Sigmoid colon (tissue), 7 donors: Measurements from ENCODE around the gene LRRC56. TPM values are rescaled to one million over a fixed set of nuclear protein-coding genes. Genes with fewer than 3 reads are reported as not detected.

Experiments used
- DNase-seq: peaks from one replicate; pipeline ENCODE4 v3.0.0-alpha.2; 2019
- H3K27ac ChIP-seq, 4 donors: fragments of 200-600 bp; sonication (generic); one replicate each; pipeline ENCODE4 v1.5.1; 2016 to 2019; ENCODE audit warnings: mild to moderate bottlenecking in 1 of 4
- H3K27me3 ChIP-seq, 3 donors: fragments of 200-600 bp; sonication (generic); one replicate each; pipeline ENCODE4 v1.5.1; 2019; ENCODE audit warnings: mild to moderate bottlenecking in 1 of 3
- H3K36me3 ChIP-seq, 4 donors: fragments of 200-600 bp; sonication (generic); one replicate each; pipeline ENCODE4 v1.5.1; 2016 to 2019
- H3K4me1 ChIP-seq, 4 donors: fragments of 200-600 bp; sonication (generic); one replicate each; pipeline ENCODE4 v1.5.1; 2017 to 2019
- H3K4me3 ChIP-seq, 4 donors: fragments of 200-600 bp; sonication (generic); one replicate each; pipeline ENCODE4 v1.5.1; 2017 to 2019; ENCODE audit warnings: mild to moderate bottlenecking in 2 of 4, moderate library complexity in 1 of 4
- H3K9me3 ChIP-seq, 4 donors: fragments of 200-600 bp in 3 of 4; sonication (generic) in 3 of 4; one replicate each; pipeline versions ENCODE4 v1.5.1 to v1.6.1; 2013 to 2019
- EP300 ChIP-seq, 4 donors: sonication (generic); formaldehyde crosslinking; IDR thresholded peaks; one replicate each; pipeline ENCODE4 v1.6.1; 2017; ENCODE audit warnings: antibody characterized with exemption in 4 of 4
- POLR2A ChIP-seq, 2 donors: fragments of 450-650 bp; IDR thresholded peaks; one replicate each; pipeline ENCODE4 v1.6.1; 2016; ENCODE audit warnings: antibody characterized with exemption in 2 of 2, mild to moderate bottlenecking in 2 of 2, moderate library complexity in 2 of 2
- POLR2AphosphoS5 ChIP-seq, 4 donors: sonication (generic); formaldehyde crosslinking; IDR thresholded peaks; one replicate each; pipeline ENCODE4 v1.6.1; 2017; ENCODE audit warnings: antibody characterized with exemption in 4 of 4
- WGBS, 2 donors: extraction: QIAGEN DNeasy Blood & Tissue Kit; methylation state at CpG; one replicate each; pipeline ENCODE4 v1.1.7; 2013; 5-methylcytosine and 5-hydroxymethylcytosine counted together
- intact Hi-C: fragments of 100-400 bp; cut with DNase I; formaldehyde crosslinking; loops from one replicate; pipeline ENCODE4 v1.15.1; 2023
- polyA plus RNA-seq, 3 donors: library from polyadenylated mRNA; stranded (reverse); fragments of 200-250 nt; gene quantifications; one replicate each; pipeline ENCODE4 v1.2.3, GENCODE V29; 2013
- total RNA-seq, 4 donors: library from RNA; depleted of rRNA; stranded (reverse); fragments of >200 nt; gene quantifications; one replicate each; pipeline ENCODE4 v1.1.0, GENCODE V29; 2016
- TF ChIP-seq, protein P1 (sequence below), 4 experiments: fragments of 450-650 bp in 3 of 4; fragments of 200-600 bp in 1 of 4; IDR thresholded peaks; one replicate each; pipeline ENCODE4 v1.5.1; 2016 to 2019; ENCODE audit warnings: antibody characterized with exemption in 4 of 4, mild to moderate bottlenecking in 3 of 4, moderate library complexity in 2 of 4
- donor health status: healthy with polysubstance abuse.
- donor health status: Bipolar disorder and iron deficiency.
- donor health status: healthy.

The LRRC56 gene
- total and polyA plus RNA-seq, 7 donors, result 0.14 to 5.9 (median 4.1) TPM; not detected in 3

DNA sequence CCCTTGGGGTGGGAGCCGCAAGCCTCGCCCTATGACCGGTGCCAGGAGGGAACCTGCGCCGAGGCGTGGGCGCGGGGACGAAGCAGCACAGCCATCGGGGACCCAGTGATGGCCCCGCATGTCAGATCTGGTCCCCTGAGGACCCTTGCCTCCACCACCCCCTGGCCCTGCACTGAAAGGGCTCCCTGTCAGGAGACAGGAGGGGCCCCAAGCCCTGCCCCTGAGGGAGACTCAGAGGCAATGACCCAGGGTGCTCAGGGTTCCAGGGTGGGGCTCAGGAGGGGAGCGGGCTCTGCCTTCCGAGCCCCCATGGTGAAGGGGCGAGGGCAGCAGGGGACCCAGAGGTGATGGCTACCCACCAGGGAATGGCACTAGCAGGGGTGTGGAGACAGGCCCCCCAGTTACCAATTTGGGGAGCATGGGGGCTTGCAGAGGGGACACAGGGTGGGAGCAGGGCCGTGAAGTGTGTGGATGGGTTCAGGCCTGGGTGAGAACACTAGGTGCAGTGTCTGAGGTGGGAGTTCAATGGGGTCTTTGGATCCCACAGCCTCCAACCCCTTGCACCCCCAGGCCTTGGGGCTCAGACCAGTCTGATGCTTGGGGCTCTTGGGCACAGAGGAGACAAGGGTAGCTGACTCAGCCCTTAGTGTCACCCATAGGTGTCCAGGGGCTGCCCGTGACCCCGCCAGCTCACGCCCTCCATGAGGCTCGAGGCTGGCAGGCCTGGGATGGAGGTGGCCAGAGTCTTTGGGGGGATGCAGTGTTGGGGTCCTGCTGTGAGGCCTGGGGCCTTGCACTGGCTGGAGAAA is 499 bp downstream of the LRRC56 start:
- peak; percentile 60 for DNase-seq
- intact Hi-C loops, result loop anchor here (10.0 kb wide), 1 partner anchor 303 kb away; the partner anchor contains the start of genes PSMD13 and SIRT3
- no peaks in the 10 kb centered on the region for H3K9me3 ChIP-seq
- no peak overlapping the region for H3K27ac ChIP-seq
- 28 to 38% methylated on average over 19 of the region's 19 CpGs for WGBS, 2 donors
- TF ChIP-seq EP300 (IDR thresholded peaks at IDR 0.05) (no peak), POLR2AphosphoS5 (IDR thresholded peaks at IDR 0.05) (no peak), POLR2A (IDR thresholded peaks at IDR 0.05) (no peak)
- TF ChIP-seq, protein P1, sequence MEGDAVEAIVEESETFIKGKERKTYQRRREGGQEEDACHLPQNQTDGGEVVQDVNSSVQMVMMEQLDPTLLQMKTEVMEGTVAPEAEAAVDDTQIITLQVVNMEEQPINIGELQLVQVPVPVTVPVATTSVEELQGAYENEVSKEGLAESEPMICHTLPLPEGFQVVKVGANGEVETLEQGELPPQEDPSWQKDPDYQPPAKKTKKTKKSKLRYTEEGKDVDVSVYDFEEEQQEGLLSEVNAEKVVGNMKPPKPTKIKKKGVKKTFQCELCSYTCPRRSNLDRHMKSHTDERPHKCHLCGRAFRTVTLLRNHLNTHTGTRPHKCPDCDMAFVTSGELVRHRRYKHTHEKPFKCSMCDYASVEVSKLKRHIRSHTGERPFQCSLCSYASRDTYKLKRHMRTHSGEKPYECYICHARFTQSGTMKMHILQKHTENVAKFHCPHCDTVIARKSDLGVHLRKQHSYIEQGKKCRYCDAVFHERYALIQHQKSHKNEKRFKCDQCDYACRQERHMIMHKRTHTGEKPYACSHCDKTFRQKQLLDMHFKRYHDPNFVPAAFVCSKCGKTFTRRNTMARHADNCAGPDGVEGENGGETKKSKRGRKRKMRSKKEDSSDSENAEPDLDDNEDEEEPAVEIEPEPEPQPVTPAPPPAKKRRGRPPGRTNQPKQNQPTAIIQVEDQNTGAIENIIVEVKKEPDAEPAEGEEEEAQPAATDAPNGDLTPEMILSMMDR (IDR thresholded peaks at IDR 0.05), result no peak
- peak overlapping the region in 3 of 4 donors; percentile 23 to 94 (median 32) for H3K4me3 ChIP-seq
- peaks cover 18 to 45% (median 21%) of the 10 kb centered on the region in 3 donors for H3K27me3 ChIP-seq
- H3K36me3 ChIP-seq, result peaks cover 0 to 12% (median 8%) of the 10 kb centered on the region in 4 donors
- peaks cover 0 to 37% (median 33%) of the 10 kb centered on the region in 4 donors for H3K4me1 ChIP-seq

DNA sequence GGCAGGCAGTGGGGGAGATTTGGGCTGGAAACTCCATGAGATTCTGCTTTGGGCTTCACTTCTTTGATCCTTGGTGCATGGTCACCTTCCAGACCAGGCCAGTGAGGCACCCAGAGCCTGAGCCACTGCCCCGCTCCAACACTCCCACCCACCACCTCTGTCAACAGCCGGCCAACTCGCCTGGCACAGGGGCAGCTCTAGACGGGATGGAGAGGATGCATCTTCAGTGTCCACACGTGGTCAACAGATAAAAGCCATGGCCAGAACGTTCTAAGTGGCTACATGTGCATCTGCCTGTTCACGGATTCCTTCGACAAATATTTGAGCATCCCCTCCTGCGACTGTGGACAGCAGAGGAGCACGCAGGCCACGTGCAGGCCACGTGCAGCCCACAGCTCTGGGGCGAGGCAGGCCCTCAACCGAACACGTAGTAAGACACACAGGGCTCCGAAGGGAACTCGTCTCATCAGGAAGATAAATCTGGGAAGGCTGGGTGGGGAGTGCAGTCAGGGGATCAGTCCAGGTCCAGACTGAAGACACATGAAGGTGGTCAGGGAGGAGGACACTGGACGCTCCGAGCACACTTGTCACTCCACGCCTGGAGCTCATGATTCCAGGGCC is 1.2 kb downstream of the LRRC56 start:
- H3K27me3 ChIP-seq, result peaks cover 18 to 45% (median 21%) of the 10 kb centered on the region in 3 donors
- intact Hi-C loops, result loop anchor here (10.0 kb wide), 1 partner anchor 304 kb away; the partner anchor contains the start of genes PSMD13 and SIRT3
- H3K36me3 ChIP-seq, result peaks cover 0 to 4% (median 2%) of the 10 kb centered on the region in 4 donors
- H3K27ac ChIP-seq, result no peak overlapping the region
- 92 to 94% methylated on average over 20 of the region's 20 CpGs for WGBS, 2 donors
- peaks cover 0 to 34% (median 32%) of the 10 kb centered on the region in 4 donors for H3K4me1 ChIP-seq
- no peaks in the 10 kb centered on the region for H3K9me3 ChIP-seq
- no peak overlapping the region for H3K4me3 ChIP-seq
- DNase-seq, result no peak
- TF ChIP-seq EP300 (IDR thresholded peaks at IDR 0.05) (no peak), POLR2A (IDR thresholded peaks at IDR 0.05) (no peak), POLR2AphosphoS5 (IDR thresholded peaks at IDR 0.05) (no peak)
- TF ChIP-seq, protein P1 (IDR thresholded peaks at IDR 0.05), result no peak

DNA sequence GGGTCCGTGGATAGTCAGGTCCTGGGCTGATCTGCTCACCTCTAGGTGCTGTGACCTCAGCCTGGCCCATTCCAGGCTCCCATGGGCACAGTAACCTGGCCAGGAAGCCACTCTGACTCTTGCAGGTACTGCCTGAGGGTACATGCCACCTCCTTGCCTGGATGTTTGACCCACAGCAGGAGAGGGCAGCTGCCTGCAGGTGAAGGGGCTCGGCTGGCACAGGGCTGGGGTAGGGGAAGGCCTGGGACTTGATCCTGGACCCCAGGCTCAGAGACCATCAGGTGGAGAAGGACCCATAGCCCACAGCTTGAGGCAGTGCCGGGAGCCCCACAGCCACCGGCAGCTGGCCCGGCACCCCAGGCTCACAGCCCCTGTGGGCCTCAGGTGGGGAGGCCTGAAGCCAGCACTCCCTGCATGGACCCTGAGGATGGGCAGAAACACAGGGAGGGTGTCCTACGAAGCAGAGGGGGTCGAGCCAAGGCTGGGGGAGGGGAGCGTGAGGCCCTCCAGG is 2.7 kb downstream of the LRRC56 start:
- 95% methylated on average over 8 of the region's 8 CpGs for WGBS, 2 donors
- H3K36me3 ChIP-seq, result no peaks in the 10 kb centered on the region
- no peak overlapping the region for H3K27ac ChIP-seq
- TF ChIP-seq, protein P1 (IDR thresholded peaks at IDR 0.05), result no peak
- TF ChIP-seq EP300 (IDR thresholded peaks at IDR 0.05) (no peak), POLR2AphosphoS5 (IDR thresholded peaks at IDR 0.05) (no peak)
- H3K9me3 ChIP-seq, result no peaks in the 10 kb centered on the region
- no peak overlapping the region for H3K4me3 ChIP-seq
- DNase-seq, result no peak
- intact Hi-C loops, result loop anchor here (10.0 kb wide), 1 partner anchor 305 kb away; the partner anchor contains the start of genes PSMD13 and SIRT3
- peaks cover 0 to 21% (median 20%) of the 10 kb centered on the region in 4 donors for H3K4me1 ChIP-seq
- peaks cover 18 to 48% (median 21%) of the 10 kb centered on the region in 3 donors for H3K27me3 ChIP-seq

DNA sequence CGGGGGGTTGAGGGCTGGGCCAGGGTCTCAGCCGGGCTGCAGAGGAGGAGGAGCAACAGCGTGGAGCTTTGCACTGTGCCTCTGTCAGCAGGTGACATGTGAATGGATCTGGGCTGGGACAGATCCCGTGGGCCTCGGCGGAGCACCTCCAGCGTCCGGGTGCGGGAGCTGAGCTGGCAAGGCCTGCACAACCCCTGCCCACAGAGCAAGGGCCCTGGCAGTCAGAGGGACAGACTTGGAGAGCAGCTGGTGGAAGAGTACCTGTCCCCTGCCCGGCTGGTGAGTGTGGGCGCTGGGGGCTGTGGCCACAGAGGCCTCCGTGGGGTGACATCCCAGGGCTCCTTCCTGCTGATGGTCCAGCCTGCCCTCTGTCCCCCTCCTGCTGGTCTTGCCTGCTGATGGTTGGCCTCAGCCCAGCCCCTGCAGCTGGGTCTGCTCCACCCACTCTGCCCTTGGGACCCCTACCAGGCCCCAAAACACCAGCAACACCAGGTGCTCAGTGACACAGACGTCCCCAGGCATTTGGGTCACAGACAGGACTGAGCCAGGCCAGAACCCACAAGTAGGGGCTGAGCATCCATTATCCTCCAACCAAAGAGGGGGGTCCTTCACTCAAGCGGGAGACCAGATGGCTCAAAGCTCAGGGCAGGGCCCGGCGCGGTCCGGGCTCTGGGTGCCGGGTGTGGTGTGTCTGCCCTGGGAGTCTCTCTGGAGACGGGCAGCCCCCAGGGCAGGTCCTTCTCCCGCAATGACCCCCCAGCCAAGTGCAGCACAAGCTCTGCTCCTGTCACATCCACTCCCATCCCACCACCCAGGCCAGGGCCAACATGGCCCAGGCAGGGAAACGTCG is 3.5 kb downstream of the LRRC56 start:
- 92 to 93% methylated on average over 23 of the region's 23 CpGs for WGBS, 2 donors
- no peaks in the 10 kb centered on the region for H3K36me3 ChIP-seq
- intact Hi-C loops, result no loop called here
- DNase-seq, result peak; percentile 63
- TF ChIP-seq POLR2AphosphoS5 (IDR thresholded peaks at IDR 0.05), result no peak
- no peak for TF ChIP-seq EP300 (IDR thresholded peaks at IDR 0.05)
- TF ChIP-seq, protein P1 (IDR thresholded peaks at IDR 0.05), result no peak
- TF ChIP-seq POLR2A (IDR thresholded peaks at IDR 0.05), result no peak
- H3K27me3 ChIP-seq, result peaks cover 18 to 48% (median 21%) of the 10 kb centered on the region in 3 donors
- peaks cover 0 to 20% (median 19%) of the 10 kb centered on the region in 4 donors for H3K4me1 ChIP-seq
- H3K4me3 ChIP-seq, result no peak overlapping the region
- no peaks in the 10 kb centered on the region for H3K9me3 ChIP-seq
- H3K27ac ChIP-seq, result no peak overlapping the region
